ENCODE measurements around the gene UBXN4. TPM values are rescaled to one million over a fixed set of nuclear protein-coding genes. Genes with fewer than 3 reads are reported as not detected.

The UBXN4 gene
- total RNA-seq, 1 experiment from 2014 or later = 29.6 TPM

Small RNAs within 50 kb of the gene (small RNA-seq; reads per million reads assigned to genes)
- not detected for gene RF00019

Other genes with a start within 250 kb of the UBXN4 start
- gene ZRANB3, start 210.6 kb upstream of the UBXN4 start, total RNA-seq (2014; rRNA removed; shearing (Covaris generic)) = 7.4 and 9.0 TPM in 2 replicates
- gene R3HDM1, start 210.4 kb upstream of the UBXN4 start, total RNA-seq (2014; rRNA removed; shearing (Covaris generic)) = 9.0 and 12.4 TPM in 2 replicates
- gene LCT, start 95.3 kb downstream of the UBXN4 start, total RNA-seq (2014; rRNA removed; shearing (Covaris generic)) = not detected in 2 replicates
- 23.5 and 29.9 TPM in 2 replicates for gene MCM6, start 134.6 kb downstream of the UBXN4 start, total RNA-seq (2014; rRNA removed; shearing (Covaris generic))
- 66.5 and 71.2 TPM in 2 replicates for gene DARS1, start 243.8 kb downstream of the UBXN4 start, total RNA-seq (2014; rRNA removed; shearing (Covaris generic))